Spleen (tissue), 11 donors: ENCODE results near the gene HMX2. TPM values are rescaled to one million over a fixed set of nuclear protein-coding genes. Genes with fewer than 3 reads are reported as not detected.

Experiments
- DNase-seq: peaks from one replicate; pipeline ENCODE4 v3.0.0-alpha.2; 2020
- H3K27ac ChIP-seq, 8 donors: fragments of 200-600 bp; sonication (generic) in 7 of 8; 1 replicate in 4 of 8; 2 replicates in 4 of 8; pipeline versions ENCODE4 v1.5.0 to v1.8.0; 2016 to 2021; ENCODE audit warnings: inconsistent platforms in 4 of 8, mild to moderate bottlenecking in 4 of 8, moderate library complexity in 1 of 8
- H3K27me3 ChIP-seq, 7 donors: fragments of 200-600 bp; sonication (generic) in 6 of 7; replicated peaks in 1 of 7; 1 replicate in 4 of 7; 2 replicates in 3 of 7; pipeline versions ENCODE4 v1.5.0 to v1.8.0; 2016 to 2021; ENCODE audit warnings: inconsistent platforms in 3 of 7, mild to moderate bottlenecking in 1 of 7
- H3K36me3 ChIP-seq, 6 donors: fragments of 200-600 bp; sonication (generic) in 5 of 6; 1 replicate in 4 of 6; 2 replicates in 2 of 6; pipeline versions ENCODE4 v1.5.0 to v1.8.0; 2016 to 2021; ENCODE audit warnings: inconsistent platforms in 2 of 6
- H3K4me1 ChIP-seq, 6 donors: fragments of 200-600 bp; sonication (generic) in 5 of 6; 1 replicate in 3 of 6; 2 replicates in 3 of 6; pipeline versions ENCODE4 v1.5.0 to v1.8.0; 2016 to 2021; ENCODE audit warnings: inconsistent platforms in 3 of 6
- H3K4me3 ChIP-seq, 8 donors: fragments of 200-600 bp; sonication (generic) in 7 of 8; 1 replicate in 4 of 8; 2 replicates in 4 of 8; pipeline versions ENCODE4 v1.5.0 to v1.8.0; 2016 to 2021; ENCODE audit warnings: inconsistent platforms in 4 of 8, mild to moderate bottlenecking in 4 of 8, moderate library complexity in 2 of 8
- H3K9me3 ChIP-seq, 8 donors: fragments of 200-600 bp; sonication (generic) in 7 of 8; 1 replicate in 4 of 8; 2 replicates in 4 of 8; pipeline versions ENCODE4 v1.5.0 to v1.8.0; 2016 to 2021; ENCODE audit warnings: inconsistent platforms in 4 of 8
- POLR2A ChIP-seq, 3 donors: fragments of 450-650 bp; IDR thresholded peaks; one replicate each; pipeline ENCODE4 v1.5.1; 2017; ENCODE audit warnings: antibody characterized with exemption in 3 of 3, mild to moderate bottlenecking in 1 of 3
- POLR2AphosphoS5 ChIP-seq, 3 donors: sonication (generic); formaldehyde crosslinking; IDR thresholded peaks; one replicate each; pipeline ENCODE4 v1.5.1; 2017; ENCODE audit warnings: antibody characterized with exemption in 3 of 3
- WGBS, 5 donors: extraction: QIAGEN DNeasy Blood & Tissue Kit in 3 of 5; methylation state at CpG; one replicate each; pipeline versions ENCODE4 v1.1.5 to v1.1.7; 2013 to 2018; 5-methylcytosine and 5-hydroxymethylcytosine counted together
- intact Hi-C: fragments of 100-400 bp; cut with DNase I; formaldehyde crosslinking; loops from one replicate; pipeline ENCODE4 v1.15.0; 2023; ENCODE audit warnings: low total_unique reads
- polyA plus RNA-seq, 3 donors: library from polyadenylated mRNA; stranded (reverse); fragments of 200-250 nt; gene quantifications; one replicate each; pipeline ENCODE4 v1.2.1, GENCODE V29; 2013
- total RNA-seq, 7 donors: library from RNA; depleted of rRNA in 3 of 7; stranded (reverse); fragments of >200 nt in 3 of 7; fragmentation: NEBNext Ultra II Directional in 4 of 7; extraction: Animal tissue kit (Norgen Biotek cat#: 25700) in 4 of 7; gene quantifications; one replicate each; pipeline versions ENCODE4 v1.1.0 to v1.2.1, GENCODE V29; 2016 to 2021
- TF ChIP-seq, protein P1 (sequence below), 11 experiments: fragments of 200-600 bp in 7 of 11; fragments of 450-650 bp in 4 of 11; sonication (generic) in 4 of 11; IDR thresholded peaks in 8 of 11; conservative IDR thresholded peaks in 3 of 11; 1 replicate in 7 of 11; 2 replicates in 4 of 11; pipeline versions ENCODE4 v1.4.0 to v1.8.0; 2016 to 2021; ENCODE audit warnings: antibody characterized with exemption in 11 of 11, inconsistent platforms in 4 of 11, mild to moderate bottlenecking in 1 of 11
- donor health status: healthy with polysubstance abuse.
- donor health status: DM: no; HTN: no; CAD: no; lungs with moderate emphysema.
- donor health status: DM: no; HTN: no; CAD: no.
- donor health status: Bipolar disorder and iron deficiency.
- donor health status: healthy.
- donor health status: DM: no; HTN: no; CAD: no.
- donor health status: DM: yes; HTN: yes; CAD: no.

Gene HMX2
- total and polyA plus RNA-seq, 10 donors, result 0.08 TPM; not detected in 9

- TF ChIP-seq POLR2A (IDR thresholded peaks at IDR 0.05), result no peak
- DNase-seq, result no peak
- Histone ChIP-seq H3K27me3 (peaks cover 35 to 100% (median 100%) of the 10 kb centered on the region in 7 donors), H3K27ac (no peak overlapping the region), H3K4me1 (peaks cover 21 to 78% (median 64%) of the 10 kb centered on the region in 6 donors), H3K9me3 (no peaks in the 10 kb centered on the region), H3K4me3 (no peak overlapping the region), H3K36me3 (no peaks in the 10 kb centered on the region)
- intact Hi-C loops, result no loop called here
- 1 to 15% (median 9%) methylated on average over 5 to 6 of the region's 6 CpGs for WGBS, 5 donors
Measured at GRCh38 chr10:123140983-123141390, 6.9 kb upstream of the HMX2 start.

GRCh38 chr10:123141791-123142700 lies 5.9 kb upstream of the HMX2 start:
- no peak overlapping the region for H3K27ac ChIP-seq
- peaks cover 11 to 78% (median 63%) of the 10 kb centered on the region in 6 donors for H3K4me1 ChIP-seq
- no peaks in the 10 kb centered on the region for H3K9me3 ChIP-seq
- H3K27me3 ChIP-seq, result peaks cover 35 to 100% (median 100%) of the 10 kb centered on the region in 7 donors
- no peak for TF ChIP-seq POLR2AphosphoS5 (IDR thresholded peaks at IDR 0.05)
- 10 to 21% (median 12%) methylated on average over 27 to 38 of the region's 38 CpGs for WGBS, 5 donors
- H3K36me3 ChIP-seq, result no peaks in the 10 kb centered on the region
- H3K4me3 ChIP-seq, result peak overlapping the region in 1 of 8 donors; percentile 41
- DNase-seq, result no peak
- intact Hi-C loops, result no loop called here

- intact Hi-C loops, result no loop called here
- DNase-seq, result no peak
- Histone ChIP-seq H3K36me3 (no peaks in the 10 kb centered on the region), H3K9me3 (no peaks in the 10 kb centered on the region), H3K27ac (no peak overlapping the region), H3K27me3 (peaks cover 34 to 100% (median 100%) of the 10 kb centered on the region in 7 donors), H3K4me1 (peaks cover 6 to 78% (median 62%) of the 10 kb centered on the region in 6 donors), H3K4me3 (peak overlapping the region in 1 of 8 donors; percentile 41)
- TF ChIP-seq POLR2AphosphoS5 (IDR thresholded peaks at IDR 0.05), result no peak
- TF ChIP-seq POLR2A (IDR thresholded peaks at IDR 0.05), result no peak
- TF ChIP-seq, protein P1, sequence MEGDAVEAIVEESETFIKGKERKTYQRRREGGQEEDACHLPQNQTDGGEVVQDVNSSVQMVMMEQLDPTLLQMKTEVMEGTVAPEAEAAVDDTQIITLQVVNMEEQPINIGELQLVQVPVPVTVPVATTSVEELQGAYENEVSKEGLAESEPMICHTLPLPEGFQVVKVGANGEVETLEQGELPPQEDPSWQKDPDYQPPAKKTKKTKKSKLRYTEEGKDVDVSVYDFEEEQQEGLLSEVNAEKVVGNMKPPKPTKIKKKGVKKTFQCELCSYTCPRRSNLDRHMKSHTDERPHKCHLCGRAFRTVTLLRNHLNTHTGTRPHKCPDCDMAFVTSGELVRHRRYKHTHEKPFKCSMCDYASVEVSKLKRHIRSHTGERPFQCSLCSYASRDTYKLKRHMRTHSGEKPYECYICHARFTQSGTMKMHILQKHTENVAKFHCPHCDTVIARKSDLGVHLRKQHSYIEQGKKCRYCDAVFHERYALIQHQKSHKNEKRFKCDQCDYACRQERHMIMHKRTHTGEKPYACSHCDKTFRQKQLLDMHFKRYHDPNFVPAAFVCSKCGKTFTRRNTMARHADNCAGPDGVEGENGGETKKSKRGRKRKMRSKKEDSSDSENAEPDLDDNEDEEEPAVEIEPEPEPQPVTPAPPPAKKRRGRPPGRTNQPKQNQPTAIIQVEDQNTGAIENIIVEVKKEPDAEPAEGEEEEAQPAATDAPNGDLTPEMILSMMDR (IDR thresholded peaks at IDR 0.05 in 8 of 11, conservative IDR thresholded peaks at IDR 0.05 in 3 of 11), result no peak
- 1 to 8% (median 4%) methylated on average over 14 to 33 of the region's 33 CpGs for WGBS, 5 donors
Measured at GRCh38 chr10:123142701-123143161, 5.2 kb upstream of the HMX2 start.

- H3K4me3 ChIP-seq, result peak overlapping the region in 1 of 8 donors; percentile 41
- no peak for DNase-seq
- peaks cover 35 to 100% (median 100%) of the 10 kb centered on the region in 7 donors for H3K27me3 ChIP-seq
- H3K9me3 ChIP-seq, result no peaks in the 10 kb centered on the region
- 8 to 11% (median 8%) methylated on average over 22 to 33 of the region's 33 CpGs for WGBS, 5 donors
- H3K36me3 ChIP-seq, result no peaks in the 10 kb centered on the region
- H3K27ac ChIP-seq, result no peak overlapping the region
- H3K4me1 ChIP-seq, result peaks cover 12 to 78% (median 66%) of the 10 kb centered on the region in 6 donors
- intact Hi-C loops, result no loop called here
- TF ChIP-seq, protein P1 (IDR thresholded peaks at IDR 0.05 in 8 of 11, conservative IDR thresholded peaks at IDR 0.05 in 3 of 11), result no peak
- TF ChIP-seq POLR2AphosphoS5 (IDR thresholded peaks at IDR 0.05) (no peak), POLR2A (IDR thresholded peaks at IDR 0.05) (no peak)
Measured at GRCh38 chr10:123143162-123143824, 4.6 kb upstream of the HMX2 start.

DNA sequence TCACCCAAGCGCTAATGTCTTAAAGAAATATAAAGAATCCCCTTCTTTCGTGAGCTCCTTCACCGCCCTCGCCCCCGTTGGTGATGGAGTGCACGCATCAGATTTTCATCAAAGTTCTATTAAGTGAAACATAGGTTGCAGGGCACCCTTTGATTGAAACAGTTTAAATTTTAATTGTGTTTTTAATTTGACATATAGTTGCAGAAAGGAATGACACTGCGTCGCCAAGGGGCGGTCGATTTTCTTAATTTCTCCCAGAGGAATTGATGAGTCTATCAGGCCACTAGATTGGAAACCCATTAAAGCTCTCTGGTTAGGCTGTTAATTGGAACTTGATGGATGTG lies 4.1 kb upstream of the HMX2 start:
- intact Hi-C loops, result no loop called here
- H3K27ac ChIP-seq, result no peak overlapping the region
- H3K4me3 ChIP-seq, result no peak overlapping the region
- peaks cover 40 to 100% (median 100%) of the 10 kb centered on the region in 7 donors for H3K27me3 ChIP-seq
- no peak for DNase-seq
- WGBS, 5 donors, result 10 to 18% (median 13%) methylated on average over 10 of the region's 10 CpGs
- no peaks in the 10 kb centered on the region for H3K36me3 ChIP-seq
- peaks cover 17 to 82% (median 70%) of the 10 kb centered on the region in 6 donors for H3K4me1 ChIP-seq
- no peak for TF ChIP-seq POLR2AphosphoS5 (IDR thresholded peaks at IDR 0.05)
- no peak for TF ChIP-seq POLR2A (IDR thresholded peaks at IDR 0.05)
- TF ChIP-seq, protein P1 (IDR thresholded peaks at IDR 0.05 in 8 of 11, conservative IDR thresholded peaks at IDR 0.05 in 3 of 11), result no peak
- no peaks in the 10 kb centered on the region for H3K9me3 ChIP-seq
